ENCODE results near the gene USPL1.

USPL1 gene

GRCh38 chr13:30702006-30702405 lies 84.3 kb downstream of the USPL1 start:
- H3K27ac ChIP-seq (replicated peaks): no peak overlapping the region

GRCh38 chr13:30704596-30704995 lies 86.9 kb downstream of the USPL1 start:
- H3K4me3 ChIP-seq (replicated peaks; ENCODE audit: insufficient read depth, low read length): no peak overlapping the region

More at GRCh38 chr13:30702006-30702405, 84.3 kb downstream of the USPL1 start:
- Histone ChIP-seq H3K27me3 (ENCODE audit: insufficient read depth, poor library complexity, severe bottlenecking) (no peaks in the 10 kb centered on the region), H3K4me3 (replicated peaks; ENCODE audit: insufficient read depth, low read length) (no peak overlapping the region)
- no peak for TF ChIP-seq REST (IDR thresholded peaks at IDR 0.05; ENCODE audit: insufficient replicate concordance, low read depth)
- no peak for TF ChIP-seq SPI1 (IDR thresholded peaks at IDR 0.05; ENCODE audit: borderline replicate concordance, low read depth)
- TF ChIP-seq POLR2AphosphoS5 (IDR thresholded peaks at IDR 0.05; ENCODE audit: low read depth): no peak
- TF ChIP-seq CTCF (IDR thresholded peaks at IDR 0.05; ENCODE audit: insufficient read depth, low read length): no peak
- no peak for TF ChIP-seq GABPA (IDR thresholded peaks at IDR 0.05; ENCODE audit: low read depth)
- DNase-seq (ENCODE audit: low read depth in 1 of 2, low spot score in 1 of 2): no peak

GRCh38 chr13:30705680-30706079 lies 88.0 kb downstream of the USPL1 start:
- no peak for TF ChIP-seq SPI1 (IDR thresholded peaks at IDR 0.05; ENCODE audit: borderline replicate concordance, low read depth)
- TF ChIP-seq POLR2AphosphoS5 (IDR thresholded peaks at IDR 0.05; ENCODE audit: low read depth): no peak
- no peak for TF ChIP-seq GABPA (IDR thresholded peaks at IDR 0.05; ENCODE audit: low read depth)
- no peak overlapping the region for H3K27ac ChIP-seq (replicated peaks)
- no peak for DNase-seq (ENCODE audit: low read depth in 1 of 2, low spot score in 1 of 2)
- H3K4me3 ChIP-seq (replicated peaks; ENCODE audit: insufficient read depth, low read length): no peak overlapping the region
- no peaks in the 10 kb centered on the region for H3K27me3 ChIP-seq (ENCODE audit: insufficient read depth, poor library complexity, severe bottlenecking)

More at GRCh38 chr13:30704596-30704995, 86.9 kb downstream of the USPL1 start:
- no peak for DNase-seq (ENCODE audit: low read depth in 1 of 2, low spot score in 1 of 2)
- TF ChIP-seq REST (IDR thresholded peaks at IDR 0.05; ENCODE audit: insufficient replicate concordance, low read depth): no peak
- TF ChIP-seq POLR2AphosphoS5 (IDR thresholded peaks at IDR 0.05; ENCODE audit: low read depth): no peak
- TF ChIP-seq CTCF (IDR thresholded peaks at IDR 0.05; ENCODE audit: insufficient read depth, low read length): no peak
- TF ChIP-seq SPI1 (IDR thresholded peaks at IDR 0.05; ENCODE audit: borderline replicate concordance, low read depth): no peak
- no peak for TF ChIP-seq GABPA (IDR thresholded peaks at IDR 0.05; ENCODE audit: low read depth)
- no peaks in the 10 kb centered on the region for H3K27me3 ChIP-seq (ENCODE audit: insufficient read depth, poor library complexity, severe bottlenecking)
- no peak overlapping the region for H3K27ac ChIP-seq (replicated peaks)

GRCh38 chr13:30708541-30708940 lies 90.8 kb downstream of the USPL1 start:
- Histone ChIP-seq H3K4me3 (replicated peaks; ENCODE audit: insufficient read depth, low read length) (no peak overlapping the region), H3K27me3 (ENCODE audit: insufficient read depth, poor library complexity, severe bottlenecking) (no peaks in the 10 kb centered on the region), H3K27ac (replicated peaks) (no peak overlapping the region)
- TF ChIP-seq REST (IDR thresholded peaks at IDR 0.05; ENCODE audit: insufficient replicate concordance, low read depth) (no peak), CTCF (IDR thresholded peaks at IDR 0.05; ENCODE audit: insufficient read depth, low read length) (no peak), SPI1 (IDR thresholded peaks at IDR 0.05; ENCODE audit: borderline replicate concordance, low read depth) (no peak), GABPA (IDR thresholded peaks at IDR 0.05; ENCODE audit: low read depth) (no peak), POLR2AphosphoS5 (IDR thresholded peaks at IDR 0.05; ENCODE audit: low read depth) (no peak)
- no peak for DNase-seq (ENCODE audit: low read depth in 1 of 2, low spot score in 1 of 2)

Data from HL-60 (cell line).